H7 (cell line): Measurements from ENCODE around the gene WDR73. TPM values are rescaled to one million over a fixed set of nuclear protein-coding genes. Genes with fewer than 3 reads are reported as not detected.

Source experiments
- DNase-seq: peaks from one replicate; pipeline ENCODE4 v3.0.0; 2012
- H3K27me3 ChIP-seq: 2 replicates; pipeline ENCODE4 v1.6.0; 2011; ENCODE audit warnings: mild to moderate bottlenecking, low read length; ENCODE audit not compliant: control insufficient read depth, insufficient read depth
- H3K36me3 ChIP-seq: replicated peaks from 2 replicates; pipeline ENCODE4 v1.5.1; 2011; ENCODE audit warnings: low read length; ENCODE audit not compliant: control insufficient read depth, insufficient read depth
- H3K4me3 ChIP-seq: 2 replicates; pipeline ENCODE4 v1.5.1; 2011; ENCODE audit warnings: low read depth, mild to moderate bottlenecking, control low read depth, low read length, moderate library complexity; ENCODE audit not compliant: insufficient read depth
- total RNA-seq: library from RNA; depleted of rRNA; stranded (reverse); fragments of >200 nt; shearing (Covaris generic); gene quantifications from 2 replicates; pipeline ENCODE4 v1.2.3, GENCODE V29; 2014

WDR73 gene
- total RNA-seq, 1 experiment from 2014 or later: 13.6 TPM

GRCh38 chr15:84668221-84668982 is 14.3 kb upstream of the WDR73 start:
- Histone ChIP-seq H3K36me3 (peaks cover 17% of the 10 kb centered on the region), H3K27me3 (no peaks in the 10 kb centered on the region), H3K4me3 (no peak overlapping the region)
- no peak for DNase-seq

GRCh38 chr15:84666373-84666772 is 12.3 kb upstream of the WDR73 start:
- H3K36me3 ChIP-seq: peaks cover 17% of the 10 kb centered on the region
- H3K4me3 ChIP-seq: no peak overlapping the region
- no peak for DNase-seq

GRCh38 chr15:84661001-84661400 is 6.9 kb upstream of the WDR73 start:
- DNase-seq: no peak
- H3K4me3 ChIP-seq: no peak overlapping the region
- peaks cover 4% of the 10 kb centered on the region for H3K36me3 ChIP-seq
- peaks cover 10% of the 10 kb centered on the region for H3K27me3 ChIP-seq

More at GRCh38 chr15:84666373-84666772, 12.3 kb upstream of the WDR73 start:
- H3K27me3 ChIP-seq: no peaks in the 10 kb centered on the region

- H3K36me3 ChIP-seq: peaks cover under 1% of the 10 kb centered on the region; the same call in 1 of the 2 replicates
- DNase-seq: peak; percentile 21
- peaks cover 10% of the 10 kb centered on the region for H3K27me3 ChIP-seq
- H3K4me3 ChIP-seq: no peak overlapping the region
Measured at GRCh38 chr15:84659904-84660781, 6.1 kb upstream of the WDR73 start.

- Histone ChIP-seq H3K4me3 (no peak overlapping the region; the same call in 1 of the 2 replicates), H3K27me3 (peaks cover 10% of the 10 kb centered on the region), H3K36me3 (no peaks in the 10 kb centered on the region)
- peak; percentile 42 for DNase-seq
Measured at GRCh38 chr15:84658788-84659411, 4.8 kb upstream of the WDR73 start.

- H3K4me3 ChIP-seq: peak within 1 kb of the TSS; percentile 59
- peak; percentile 99 for DNase-seq
- H3K27me3 ChIP-seq: peaks cover 10% of the 10 kb centered on the region
- H3K36me3 ChIP-seq: no peaks in the 10 kb centered on the region
Measured at GRCh38 chr15:84658080-84658787, 4.2 kb upstream of the WDR73 start, which contains the start of gene NMB. NMB (minus strand) TSS chr15:84658199; CDS start chr15:84658152, 47 bp downstream.

GRCh38 chr15:84657748-84658079 is 3.6 kb upstream of the WDR73 start:
- peak; percentile 37 for DNase-seq
- H3K4me3 ChIP-seq: peak overlapping the region; percentile 59
- H3K36me3 ChIP-seq: peaks cover 2% of the 10 kb centered on the region
- H3K27me3 ChIP-seq: peaks cover 10% of the 10 kb centered on the region

GRCh38 chr15:84656972-84657371 is 2.9 kb upstream of the WDR73 start:
- no peak overlapping the region for H3K4me3 ChIP-seq
- peaks cover 10% of the 10 kb centered on the region for H3K27me3 ChIP-seq
- peaks cover 4% of the 10 kb centered on the region for H3K36me3 ChIP-seq
- peak; percentile 18 for DNase-seq

GRCh38 chr15:84654689-84655453 is 788 bp upstream of the WDR73 start:
- peak; percentile 88 for DNase-seq
- H3K36me3 ChIP-seq: peaks cover 9% of the 10 kb centered on the region
- peaks cover 10% of the 10 kb centered on the region for H3K27me3 ChIP-seq
- H3K4me3 ChIP-seq: peak overlapping the region; percentile 96

- Histone ChIP-seq H3K36me3 (peaks cover 16% of the 10 kb centered on the region), H3K4me3 (peak overlapping the region; percentile 96), H3K27me3 (peaks cover 10% of the 10 kb centered on the region)
- no peak for DNase-seq
Measured at GRCh38 chr15:84653584-84653909, 536 bp downstream of the WDR73 start.

- Histone ChIP-seq H3K36me3 (peaks cover 39% of the 10 kb centered on the region), H3K4me3 (no peak overlapping the region), H3K27me3 (no peaks in the 10 kb centered on the region)
- DNase-seq: no peak
Measured at GRCh38 chr15:84649706-84650105, 4.4 kb downstream of the WDR73 start.

- H3K27me3 ChIP-seq: no peaks in the 10 kb centered on the region
- H3K36me3 ChIP-seq: peaks cover 41% of the 10 kb centered on the region
- no peak overlapping the region for H3K4me3 ChIP-seq
- no peak for DNase-seq
Measured at GRCh38 chr15:84648539-84648938, 5.5 kb downstream of the WDR73 start.

GRCh38 chr15:84647726-84648125 is 6.4 kb downstream of the WDR73 start:
- no peaks in the 10 kb centered on the region for H3K27me3 ChIP-seq
- DNase-seq: no peak
- no peak overlapping the region for H3K4me3 ChIP-seq
- H3K36me3 ChIP-seq: peaks cover 44% of the 10 kb centered on the region
